RWPE2 (cell line): ENCODE results near the gene CXorf38.

Source experiments
- ATAC-seq: fragments of 200-7000 bp; cut with Tn5 transposase; 3 replicates; pipeline ENCODE4 v1.9.1; 2021; ENCODE audit warnings: low read depth
- DNase-seq: peaks from one replicate; pipeline ENCODE4 v3.0.0-alpha.2; 2020; ENCODE audit warnings: low spot score
- H3K27ac ChIP-seq: fragments of 450-650 bp; 2 replicates; pipeline ENCODE4 v1.5.1; 2017; ENCODE audit warnings: mild to moderate bottlenecking; ENCODE audit not compliant: poor library complexity, severe bottlenecking
- H3K27me3 ChIP-seq: fragments of 250-450 bp; sonication (Bioruptor Pico); 2 replicates; pipeline ENCODE4 v1.5.1; 2021; ENCODE audit warnings: mild to moderate bottlenecking, moderate library complexity; ENCODE audit not compliant: insufficient read depth, poor library complexity, severe bottlenecking
- H3K36me3 ChIP-seq: fragments of 250-450 bp; sonication (Bioruptor Pico); 2 replicates; pipeline ENCODE4 v1.5.1; 2020; ENCODE audit warnings: low read depth, mild to moderate bottlenecking, moderate library complexity
- H3K4me1 ChIP-seq: fragments of 250-450 bp; sonication (Bioruptor Pico); 2 replicates; pipeline ENCODE4 v1.5.1; 2021; ENCODE audit warnings: mild to moderate bottlenecking, moderate library complexity; ENCODE audit not compliant: insufficient read depth, poor library complexity, severe bottlenecking
- H3K4me3 ChIP-seq: fragments of 250-450 bp; sonication (Bioruptor Pico); 2 replicates; pipeline ENCODE4 v1.5.1; 2021; ENCODE audit warnings: mild to moderate bottlenecking, moderate library complexity; ENCODE audit not compliant: severe bottlenecking
- H3K9me3 ChIP-seq: fragments of 250-450 bp; sonication (Bioruptor Pico); 2 replicates; pipeline ENCODE4 v1.5.1; 2021; ENCODE audit warnings: mild to moderate bottlenecking, moderate library complexity; ENCODE audit not compliant: severe bottlenecking
- TF ChIP-seq, protein P1 (sequence below): fragments of 450-650 bp; IDR thresholded peaks from one replicate; pipeline ENCODE4 v1.5.1; 2017; ENCODE audit warnings: mild to moderate bottlenecking, moderate library complexity; ENCODE audit not compliant: poor library complexity, severe bottlenecking

CXorf38 gene

DNA sequence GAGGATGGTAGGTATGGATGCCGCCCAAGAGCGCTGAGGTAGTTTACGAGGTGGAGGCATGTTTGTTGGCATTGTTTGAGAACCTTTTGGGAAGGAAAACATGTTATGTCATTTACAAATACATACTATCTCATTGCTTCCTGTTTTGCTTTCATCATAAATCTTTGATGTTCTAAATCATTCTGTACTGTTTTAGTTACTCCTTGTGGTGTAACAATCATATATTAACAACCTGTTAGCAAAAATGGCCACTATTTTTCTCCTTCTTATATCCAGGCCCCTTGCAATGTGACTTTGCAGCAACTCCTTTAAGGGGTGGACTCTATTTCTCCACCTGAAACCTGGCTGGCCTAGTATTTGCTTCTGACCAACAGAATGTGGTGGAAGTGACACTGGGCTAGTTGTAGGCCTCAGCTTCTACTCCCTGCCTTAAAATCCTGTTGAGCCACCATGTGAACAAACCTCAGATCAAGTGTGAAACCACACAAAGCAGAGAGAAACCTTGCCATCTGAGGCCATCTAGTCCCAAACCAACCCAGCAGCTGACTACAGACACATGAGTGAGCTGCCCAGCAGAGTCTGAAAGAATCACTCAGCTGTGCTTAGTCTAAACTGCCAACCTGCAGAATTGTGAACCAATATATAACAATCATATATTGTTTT is 15.8 kb upstream of the CXorf38 start:
- ATAC-seq = no peak
- Histone ChIP-seq H3K27me3 (no peaks in the 10 kb centered on the region), H3K4me3 (no peak overlapping the region), H3K27ac (no peak overlapping the region), H3K36me3 (peaks cover 17% of the 10 kb centered on the region), H3K4me1 (no peaks in the 10 kb centered on the region), H3K9me3 (no peaks in the 10 kb centered on the region)
- TF ChIP-seq, protein P1, sequence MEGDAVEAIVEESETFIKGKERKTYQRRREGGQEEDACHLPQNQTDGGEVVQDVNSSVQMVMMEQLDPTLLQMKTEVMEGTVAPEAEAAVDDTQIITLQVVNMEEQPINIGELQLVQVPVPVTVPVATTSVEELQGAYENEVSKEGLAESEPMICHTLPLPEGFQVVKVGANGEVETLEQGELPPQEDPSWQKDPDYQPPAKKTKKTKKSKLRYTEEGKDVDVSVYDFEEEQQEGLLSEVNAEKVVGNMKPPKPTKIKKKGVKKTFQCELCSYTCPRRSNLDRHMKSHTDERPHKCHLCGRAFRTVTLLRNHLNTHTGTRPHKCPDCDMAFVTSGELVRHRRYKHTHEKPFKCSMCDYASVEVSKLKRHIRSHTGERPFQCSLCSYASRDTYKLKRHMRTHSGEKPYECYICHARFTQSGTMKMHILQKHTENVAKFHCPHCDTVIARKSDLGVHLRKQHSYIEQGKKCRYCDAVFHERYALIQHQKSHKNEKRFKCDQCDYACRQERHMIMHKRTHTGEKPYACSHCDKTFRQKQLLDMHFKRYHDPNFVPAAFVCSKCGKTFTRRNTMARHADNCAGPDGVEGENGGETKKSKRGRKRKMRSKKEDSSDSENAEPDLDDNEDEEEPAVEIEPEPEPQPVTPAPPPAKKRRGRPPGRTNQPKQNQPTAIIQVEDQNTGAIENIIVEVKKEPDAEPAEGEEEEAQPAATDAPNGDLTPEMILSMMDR = no peak
- DNase-seq = no peak

DNA sequence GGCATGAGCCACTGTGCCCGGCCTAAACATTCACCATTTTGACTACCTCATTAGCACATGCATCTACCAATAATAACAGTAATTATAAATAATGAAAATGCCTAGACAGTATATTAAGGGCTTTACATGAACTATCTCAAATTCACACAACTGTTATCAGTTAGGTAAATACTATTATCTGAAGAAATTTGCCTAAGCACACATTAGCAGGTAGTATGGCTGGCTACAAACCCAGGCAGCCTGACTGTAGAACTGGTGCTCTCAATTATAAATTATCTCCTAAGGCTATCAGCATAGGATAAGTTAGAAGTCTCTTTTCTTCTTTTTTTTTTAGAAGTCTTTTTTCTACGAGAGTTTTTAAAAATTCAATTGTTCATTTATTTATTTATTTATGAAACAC is 14.1 kb upstream of the CXorf38 start:
- Histone ChIP-seq H3K4me3 (no peak overlapping the region), H3K9me3 (no peaks in the 10 kb centered on the region), H3K27me3 (no peaks in the 10 kb centered on the region), H3K4me1 (no peaks in the 10 kb centered on the region), H3K27ac (no peak overlapping the region), H3K36me3 (peaks cover 17% of the 10 kb centered on the region)
- TF ChIP-seq, protein P1 = no peak
- DNase-seq (no peak), ATAC-seq (no peak)

DNA sequence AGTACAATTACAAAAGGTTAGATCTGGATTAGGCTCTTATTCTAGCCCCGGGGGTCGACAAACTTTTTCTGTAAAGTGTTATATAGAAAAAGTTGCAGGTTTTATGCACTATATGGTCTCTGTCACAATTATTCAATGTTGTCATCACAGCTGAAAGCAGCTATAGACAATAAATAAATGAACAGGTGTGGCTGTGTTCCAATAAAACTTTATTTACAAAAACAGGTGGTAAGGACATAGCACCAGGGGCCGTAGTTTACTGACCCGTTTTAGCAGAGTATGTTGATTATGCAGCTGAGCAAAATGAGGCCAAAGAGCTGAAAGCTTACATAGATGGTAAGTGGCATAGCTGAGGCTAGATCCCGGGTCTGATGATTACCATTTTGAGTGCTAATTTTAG is 13.0 kb upstream of the CXorf38 start:
- no peak for ATAC-seq
- no peak for DNase-seq
- Histone ChIP-seq H3K27ac (no peak overlapping the region), H3K27me3 (no peaks in the 10 kb centered on the region), H3K36me3 (peaks cover 17% of the 10 kb centered on the region), H3K9me3 (no peaks in the 10 kb centered on the region), H3K4me3 (no peak overlapping the region), H3K4me1 (no peaks in the 10 kb centered on the region)
- TF ChIP-seq, protein P1 = no peak

DNA sequence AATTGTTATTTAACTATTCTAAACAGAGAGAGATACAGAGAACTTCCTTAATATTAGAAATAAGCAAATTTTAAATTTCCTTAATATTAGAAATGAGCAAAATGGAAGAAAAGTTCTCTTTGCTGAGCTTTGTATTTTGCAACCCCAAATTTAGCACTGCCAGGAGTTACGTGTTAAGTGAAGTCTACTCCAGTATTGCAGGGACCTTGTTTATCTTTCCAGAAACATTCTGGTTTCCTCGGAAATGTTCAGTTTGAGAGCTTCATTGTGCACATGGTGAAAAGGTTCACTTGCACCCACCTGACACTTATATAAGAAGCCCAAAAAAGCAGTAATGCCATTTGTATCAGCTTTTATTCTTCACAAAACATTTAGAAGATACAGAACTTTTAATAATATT is 6.2 kb upstream of the CXorf38 start:
- peaks cover 6% of the 10 kb centered on the region; the same call in 1 of the 2 replicates for H3K36me3 ChIP-seq

DNA sequence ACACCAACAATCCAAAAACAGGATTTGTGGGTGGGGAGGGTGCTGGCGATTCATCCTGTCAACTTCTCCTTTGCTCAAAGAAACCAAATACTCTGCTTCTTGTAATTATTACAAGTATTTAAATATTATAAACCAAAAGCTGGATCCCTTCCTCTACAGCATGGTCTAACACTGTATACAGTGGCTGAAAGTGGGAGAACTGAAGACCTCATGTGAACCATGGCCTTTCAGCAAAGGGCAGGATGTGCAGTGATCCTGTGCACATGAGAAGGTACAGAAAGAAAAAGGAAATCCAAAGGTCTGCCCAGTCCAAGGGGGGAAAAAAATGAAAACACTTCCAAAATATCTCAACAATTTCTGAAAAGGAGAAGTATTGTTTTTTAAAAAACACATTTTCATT is 5.3 kb upstream of the CXorf38 start:
- H3K27me3 ChIP-seq = no peaks in the 10 kb centered on the region
- ATAC-seq (no peak), DNase-seq (no peak)
- H3K36me3 ChIP-seq = peaks cover 6% of the 10 kb centered on the region; the same call in 1 of the 2 replicates
- H3K9me3 ChIP-seq = no peaks in the 10 kb centered on the region
- no peak overlapping the region for H3K4me3 ChIP-seq
- H3K4me1 ChIP-seq = no peaks in the 10 kb centered on the region
- H3K27ac ChIP-seq = no peak overlapping the region
- TF ChIP-seq, protein P1 = no peak

More for the DNA sequence above, 6.2 kb upstream of the CXorf38 start:
- Histone ChIP-seq H3K27ac (no peak overlapping the region), H3K4me1 (no peaks in the 10 kb centered on the region), H3K4me3 (no peak overlapping the region), H3K27me3 (no peaks in the 10 kb centered on the region), H3K9me3 (no peaks in the 10 kb centered on the region)
- ATAC-seq = no peak
- no peak for DNase-seq
- TF ChIP-seq, protein P1 = no peak
